Smooth muscle cell (in vitro differentiated cells): ENCODE measurements around the gene GNAQ. TPM values are rescaled to one million over a fixed set of nuclear protein-coding genes. Genes with fewer than 3 reads are reported as not detected.

Experiments used
- DNase-seq: peaks from one replicate; lab custom pipeline; 2025; ENCODE audit not compliant: unreplicated experiment; lab: John Stamatoyannopoulos, UW
- H2AFZ ChIP-seq: fragments of 200-600 bp; sonication (generic); 2 replicates; pipeline ENCODE4 v1.6.0; 2016; ENCODE audit warnings: antibody characterized with exemption, low read depth, mild to moderate bottlenecking
- H3F3A ChIP-seq: fragments of 200-600 bp; sonication (generic); 2 replicates; pipeline ENCODE4 v1.6.0; 2017; ENCODE audit warnings: antibody characterized with exemption, low read depth
- H3K27ac ChIP-seq: fragments of 200-600 bp; sonication (generic); 2 replicates; pipeline ENCODE4 v1.5.1; 2016; ENCODE audit warnings: low read depth, mild to moderate bottlenecking
- H3K27me3 ChIP-seq: fragments of 200-600 bp; sonication (generic); 2 replicates; pipeline ENCODE4 v1.6.1; 2016; ENCODE audit warnings: low read depth, mild to moderate bottlenecking
- H3K36me3 ChIP-seq: fragments of 200-600 bp; sonication (generic); 2 replicates; pipeline ENCODE4 v1.5.1; 2016; ENCODE audit warnings: low read depth
- H3K4me1 ChIP-seq: fragments of 200-600 bp; sonication (generic); 2 replicates; pipeline ENCODE4 v1.5.1; 2016; ENCODE audit warnings: low read depth
- H3K4me2 ChIP-seq: fragments of 200-600 bp; sonication (generic); 2 replicates; pipeline ENCODE4 v1.6.0; 2016; ENCODE audit warnings: mild to moderate bottlenecking
- H3K4me3 ChIP-seq: fragments of 200-600 bp; sonication (generic); 2 replicates; pipeline ENCODE4 v1.5.1; 2016; ENCODE audit warnings: mild to moderate bottlenecking
- H3K79me2 ChIP-seq: fragments of 200-600 bp; sonication (generic); 2 replicates; pipeline ENCODE4 v1.6.0; 2016; ENCODE audit warnings: low read depth, mild to moderate bottlenecking
- H3K9ac ChIP-seq: fragments of 200-600 bp; sonication (generic); 2 replicates; pipeline ENCODE4 v1.6.0; 2016; ENCODE audit warnings: low read depth
- H3K9me3 ChIP-seq: fragments of 200-600 bp; sonication (generic); replicated peaks from 2 replicates; pipeline ENCODE4 v1.5.1; 2016; ENCODE audit warnings: low read depth
- H4K20me1 ChIP-seq: fragments of 200-600 bp; sonication (generic); 2 replicates; pipeline ENCODE4 v1.6.0; 2016; ENCODE audit warnings: low read depth
- WGBS: methylation state at CpG from one replicate; pipeline ENCODE4 v1.1.7; 2016; ENCODE audit warnings: low lambda C conversion rate; 5-methylcytosine and 5-hydroxymethylcytosine counted together
- polyA plus RNA-seq: library from polyadenylated mRNA; unstranded; fragments of >200 nt; fragmentation: Nextera tagmentation; extraction: Ambion mirVana; gene quantifications from 2 replicates; pipeline ENCODE4 v1.2.1, GENCODE V29; 2016
- total RNA-seq: library from RNA; depleted of rRNA; stranded (reverse); fragments of >200 nt; gene quantifications from 2 replicates; pipeline ENCODE4 v1.2.3, GENCODE V29; 2014
- TF ChIP-seq, protein P1 (sequence below): fragments of 200-600 bp; sonication (generic); IDR thresholded peaks from 2 replicates; pipeline ENCODE4 v1.5.1; 2017; ENCODE audit warnings: borderline replicate concordance, mild to moderate bottlenecking, antibody characterized with exemption; ENCODE audit not compliant: insufficient read depth, poor library complexity, severe bottlenecking

Gene GNAQ
- total and polyA plus RNA-seq, 2 experiments from 2014 or later = 12.5 to 41.4 TPM

GRCh38 chr9:77974434-77974833 is 57.2 kb downstream of the GNAQ start:
- Histone ChIP-seq H3F3A (no peaks in the 10 kb centered on the region), H3K4me2 (no peak overlapping the region), H3K79me2 (peaks cover 92% of the 10 kb centered on the region), H4K20me1 (peaks cover 98% of the 10 kb centered on the region), H3K9ac (no peak overlapping the region), H3K4me3 (no peak overlapping the region), H3K9me3 (no peaks in the 10 kb centered on the region), H3K27me3 (no peaks in the 10 kb centered on the region), H3K36me3 (no peaks in the 10 kb centered on the region), H3K4me1 (peaks cover 8% of the 10 kb centered on the region), H3K27ac (no peak overlapping the region), H2AFZ (no peak overlapping the region)
- TF ChIP-seq, protein P1, sequence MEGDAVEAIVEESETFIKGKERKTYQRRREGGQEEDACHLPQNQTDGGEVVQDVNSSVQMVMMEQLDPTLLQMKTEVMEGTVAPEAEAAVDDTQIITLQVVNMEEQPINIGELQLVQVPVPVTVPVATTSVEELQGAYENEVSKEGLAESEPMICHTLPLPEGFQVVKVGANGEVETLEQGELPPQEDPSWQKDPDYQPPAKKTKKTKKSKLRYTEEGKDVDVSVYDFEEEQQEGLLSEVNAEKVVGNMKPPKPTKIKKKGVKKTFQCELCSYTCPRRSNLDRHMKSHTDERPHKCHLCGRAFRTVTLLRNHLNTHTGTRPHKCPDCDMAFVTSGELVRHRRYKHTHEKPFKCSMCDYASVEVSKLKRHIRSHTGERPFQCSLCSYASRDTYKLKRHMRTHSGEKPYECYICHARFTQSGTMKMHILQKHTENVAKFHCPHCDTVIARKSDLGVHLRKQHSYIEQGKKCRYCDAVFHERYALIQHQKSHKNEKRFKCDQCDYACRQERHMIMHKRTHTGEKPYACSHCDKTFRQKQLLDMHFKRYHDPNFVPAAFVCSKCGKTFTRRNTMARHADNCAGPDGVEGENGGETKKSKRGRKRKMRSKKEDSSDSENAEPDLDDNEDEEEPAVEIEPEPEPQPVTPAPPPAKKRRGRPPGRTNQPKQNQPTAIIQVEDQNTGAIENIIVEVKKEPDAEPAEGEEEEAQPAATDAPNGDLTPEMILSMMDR = no peak
- 63% methylated on average over 2 of the region's 2 CpGs for WGBS
- no peak for DNase-seq

- no peak overlapping the region for H3K4me2 ChIP-seq
- H3K79me2 ChIP-seq = peaks cover 98% of the 10 kb centered on the region
- no peak overlapping the region for H2AFZ ChIP-seq
- no peak overlapping the region for H3K4me3 ChIP-seq
- no peaks in the 10 kb centered on the region for H3K36me3 ChIP-seq
- no peaks in the 10 kb centered on the region for H3K27me3 ChIP-seq
- 71% methylated on average over 4 of the region's 4 CpGs for WGBS
- H3F3A ChIP-seq = no peaks in the 10 kb centered on the region
- no peak overlapping the region for H3K9ac ChIP-seq
- no peak overlapping the region for H3K27ac ChIP-seq
- H3K4me1 ChIP-seq = no peaks in the 10 kb centered on the region
- TF ChIP-seq, protein P1 = no peak
- peaks cover 99% of the 10 kb centered on the region for H4K20me1 ChIP-seq
- H3K9me3 ChIP-seq = no peaks in the 10 kb centered on the region
- no peak for DNase-seq
These were observed 62.5 kb downstream of the GNAQ start for GRCh38 chr9:77969083-77969482.

DNA sequence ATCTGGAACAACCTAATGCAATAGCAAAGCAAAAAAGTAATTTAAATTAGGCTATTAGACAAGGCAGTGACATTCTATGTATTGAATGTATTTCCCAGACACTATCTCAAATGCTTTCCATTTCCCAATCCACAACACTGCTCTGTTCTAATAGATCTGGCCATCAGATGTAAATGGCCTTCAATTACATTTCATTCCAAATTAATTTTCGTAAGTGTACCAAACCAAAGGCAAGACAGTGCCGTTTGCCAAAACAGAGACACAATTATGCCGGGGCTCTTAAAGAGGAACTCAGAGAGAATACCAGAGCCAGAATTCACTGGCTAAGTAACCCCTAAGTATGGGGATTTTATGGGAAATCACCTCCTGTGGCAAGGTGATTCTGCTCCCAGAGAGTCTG is 63.1 kb downstream of the GNAQ start:
- no peaks in the 10 kb centered on the region for H3K27me3 ChIP-seq
- no peak overlapping the region for H3K4me3 ChIP-seq
- 93% methylated on average over 3 of the region's 3 CpGs for WGBS
- H3K9ac ChIP-seq = no peak overlapping the region
- H3F3A ChIP-seq = no peaks in the 10 kb centered on the region
- no peaks in the 10 kb centered on the region for H3K36me3 ChIP-seq
- H2AFZ ChIP-seq = no peak overlapping the region
- no peaks in the 10 kb centered on the region for H3K4me1 ChIP-seq
- no peak overlapping the region for H3K27ac ChIP-seq
- no peak overlapping the region for H3K4me2 ChIP-seq
- H4K20me1 ChIP-seq = peaks cover 99% of the 10 kb centered on the region
- no peak for DNase-seq
- peaks cover 97% of the 10 kb centered on the region for H3K79me2 ChIP-seq
- TF ChIP-seq, protein P1 = no peak
- H3K9me3 ChIP-seq = no peaks in the 10 kb centered on the region

GRCh38 chr9:77966718-77967117 is 64.9 kb downstream of the GNAQ start:
- 95% methylated on average over 8 of the region's 8 CpGs for WGBS
- no peak overlapping the region for H3K4me3 ChIP-seq
- no peaks in the 10 kb centered on the region for H3K4me1 ChIP-seq
- no peaks in the 10 kb centered on the region for H3K9me3 ChIP-seq
- peaks cover 95% of the 10 kb centered on the region for H3K79me2 ChIP-seq
- no peak overlapping the region for H3K9ac ChIP-seq
- no peak overlapping the region for H2AFZ ChIP-seq
- no peak overlapping the region for H3K27ac ChIP-seq
- no peaks in the 10 kb centered on the region for H3K27me3 ChIP-seq
- TF ChIP-seq, protein P1 = no peak
- H4K20me1 ChIP-seq = peaks cover 99% of the 10 kb centered on the region
- H3K36me3 ChIP-seq = no peaks in the 10 kb centered on the region
- H3K4me2 ChIP-seq = no peak overlapping the region
- H3F3A ChIP-seq = no peaks in the 10 kb centered on the region
- DNase-seq = no peak
